Activated T-cell treated with anti-CD3 and anti-CD28 coated beads, Interleukin-2, amount 50 U/mL, for 1 hour (primary cell): ENCODE data around the gene MYORG.
"Not testable (repeated sequence)": the region's sequence is repeated elsewhere in the genome, so short reads cannot be mapped to it uniquely, and the experiment has no call there.

Experiments used
- DNase-seq: peaks from one replicate; pipeline ENCODE4 v3.0.0-alpha.2; 2020

The MYORG gene

DNA sequence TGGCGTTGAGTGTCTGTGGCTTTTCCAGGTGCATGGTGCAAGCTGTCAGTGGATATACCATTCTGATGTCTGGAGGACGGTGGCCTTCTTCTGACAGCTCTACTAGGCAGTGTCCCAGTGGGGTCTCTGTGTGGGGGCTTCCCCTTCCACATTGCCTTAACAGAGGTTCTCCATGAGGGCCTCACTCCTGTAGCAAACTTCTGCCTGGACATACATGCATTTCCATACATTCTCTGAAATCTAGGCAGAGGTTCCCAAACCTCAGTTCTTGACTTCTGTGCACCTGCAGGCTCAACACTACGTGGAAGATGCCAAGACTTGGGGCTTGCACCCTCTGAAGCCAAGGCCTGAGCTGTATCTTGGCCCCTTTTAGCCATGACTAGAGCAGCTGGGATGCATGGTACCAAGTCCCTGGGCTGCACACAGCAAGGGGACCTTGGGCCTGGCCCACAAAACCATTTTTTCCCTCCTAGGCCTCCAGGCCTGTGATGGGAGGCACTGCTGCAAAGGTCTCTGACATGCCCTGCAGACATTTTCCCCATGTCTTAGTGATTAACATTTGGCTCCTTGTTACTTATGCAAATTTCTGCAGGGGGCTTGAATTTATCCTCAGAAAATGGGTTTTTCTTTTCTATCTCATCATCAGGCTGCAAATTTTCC lies 8.8 kb downstream of the MYORG start:
- DNase-seq, result not testable (repeated sequence)

DNA sequence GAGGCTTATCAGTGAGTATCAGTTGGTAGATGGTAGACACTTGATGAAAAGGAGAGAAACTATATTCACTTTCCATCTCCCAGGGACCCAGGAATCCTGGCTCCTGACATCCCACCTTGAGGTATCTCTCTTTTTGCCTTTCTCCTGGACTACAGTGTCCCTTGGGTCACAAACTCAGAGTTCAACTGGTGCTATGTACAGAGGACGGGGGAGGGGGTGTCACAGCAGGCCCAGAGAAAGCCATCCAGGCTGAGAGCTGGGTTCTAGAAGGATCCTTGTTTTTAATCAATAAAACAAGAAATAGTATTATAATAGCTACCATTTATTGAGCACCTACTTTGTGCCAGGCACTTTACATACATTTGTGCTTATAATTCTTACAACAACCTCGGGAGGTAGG lies 10.3 kb downstream of the MYORG start:
- no peak for DNase-seq

DNA sequence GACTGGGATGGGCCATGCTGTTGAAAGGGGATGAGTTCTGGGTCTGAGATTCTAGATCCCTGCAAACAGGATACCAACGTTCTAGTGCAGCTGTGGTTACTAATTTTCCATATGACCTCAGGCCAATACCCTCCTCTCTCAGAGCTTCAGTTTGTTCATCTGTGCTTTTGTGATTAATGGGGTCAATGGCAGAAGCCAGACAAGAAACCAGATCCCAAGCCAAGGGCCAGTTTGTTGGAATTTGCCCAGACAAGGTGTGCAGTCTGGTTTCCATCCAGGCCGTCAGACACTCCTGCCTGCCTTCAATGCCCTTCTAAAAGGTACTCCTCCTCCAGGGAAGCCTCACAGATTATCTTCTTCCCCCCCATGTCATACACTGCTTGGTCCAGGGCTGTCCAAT lies 11.4 kb downstream of the MYORG start:
- DNase-seq, result no peak

DNA sequence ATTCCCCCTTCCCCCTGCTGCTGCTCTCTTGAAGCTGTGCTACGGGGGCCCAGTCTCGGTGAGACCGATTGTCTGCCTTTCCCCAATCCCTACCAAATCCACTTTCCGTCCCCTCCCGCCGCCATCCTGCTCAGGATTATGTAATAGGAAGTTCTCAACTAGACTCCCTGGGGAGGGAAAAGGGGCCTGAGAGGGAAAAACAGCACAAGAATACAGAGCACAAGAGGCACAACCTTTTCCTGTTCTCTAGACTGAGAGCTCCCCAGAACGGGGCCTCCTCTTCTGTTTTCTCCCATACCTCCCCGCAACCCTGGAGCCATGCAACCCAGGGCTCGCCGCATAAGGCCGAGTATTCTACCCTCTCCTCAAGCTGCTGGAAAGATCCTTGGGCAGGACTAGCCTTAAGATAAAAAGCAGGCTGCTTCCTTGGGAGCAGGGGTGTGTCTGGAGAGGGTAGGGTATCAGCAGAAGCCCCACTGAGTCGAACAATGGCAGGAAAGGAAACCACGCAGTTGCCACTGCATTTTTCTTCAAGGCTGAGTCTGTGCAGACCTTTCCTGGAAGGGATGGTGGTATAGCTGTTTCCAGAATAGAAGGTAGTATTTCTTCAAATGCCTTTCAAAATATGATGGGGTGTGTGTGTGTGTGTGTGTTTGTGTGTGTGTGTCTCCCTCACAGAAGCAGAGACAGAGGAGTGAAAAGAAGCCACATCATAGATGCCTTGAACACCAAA lies 12.9 kb downstream of the MYORG start:
- DNase-seq, result no peak

DNA sequence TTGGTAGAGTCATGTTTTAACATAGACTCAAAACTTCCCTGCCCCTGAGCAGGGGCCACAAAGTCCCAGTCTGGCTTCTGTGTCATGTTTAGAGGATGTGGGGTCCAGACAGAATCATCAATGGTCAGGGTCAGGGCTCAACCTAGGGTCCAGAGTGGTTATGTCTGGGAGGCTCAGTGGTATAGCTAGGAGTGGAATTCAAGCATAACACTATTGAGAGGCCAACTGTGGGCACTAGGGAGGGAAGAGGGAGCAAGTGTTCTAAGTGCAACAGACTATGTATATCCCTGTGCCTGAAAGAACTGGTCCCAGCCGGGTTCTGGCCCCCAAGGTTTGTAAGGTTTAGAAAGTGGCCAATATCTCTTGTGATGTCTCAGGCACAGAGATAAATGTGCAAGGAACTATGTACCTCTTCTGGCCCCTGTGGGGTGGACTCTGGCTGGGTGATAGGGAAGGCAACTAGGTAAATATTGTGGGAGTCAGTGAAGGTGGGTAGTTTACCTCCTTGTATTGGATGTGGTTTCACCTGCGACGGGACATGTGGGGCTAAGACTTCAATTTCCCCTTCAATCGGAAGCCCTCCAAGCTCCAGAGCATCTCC lies 14.0 kb downstream of the MYORG start:
- no peak for DNase-seq

DNA sequence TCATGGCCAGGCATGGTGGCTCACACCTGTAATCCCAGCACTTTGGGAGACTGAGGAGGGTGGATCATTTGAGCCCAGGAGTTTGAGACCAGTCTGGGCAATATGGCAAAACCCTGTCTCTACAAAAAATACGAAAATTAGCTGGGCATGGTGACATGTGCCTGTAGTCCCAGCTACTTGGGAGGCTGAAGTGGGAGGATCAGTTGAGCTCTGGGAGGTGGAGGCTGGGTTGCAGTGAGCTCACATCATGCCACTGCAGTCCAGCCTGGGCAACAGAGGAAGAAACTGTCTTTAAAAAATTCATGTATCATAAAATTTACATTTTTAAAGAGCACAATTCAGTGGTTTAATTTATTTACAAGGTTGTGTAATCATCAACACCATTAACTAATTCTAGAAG lies 23.7 kb downstream of the MYORG start:
- DNase-seq, result not testable (repeated sequence)

DNA sequence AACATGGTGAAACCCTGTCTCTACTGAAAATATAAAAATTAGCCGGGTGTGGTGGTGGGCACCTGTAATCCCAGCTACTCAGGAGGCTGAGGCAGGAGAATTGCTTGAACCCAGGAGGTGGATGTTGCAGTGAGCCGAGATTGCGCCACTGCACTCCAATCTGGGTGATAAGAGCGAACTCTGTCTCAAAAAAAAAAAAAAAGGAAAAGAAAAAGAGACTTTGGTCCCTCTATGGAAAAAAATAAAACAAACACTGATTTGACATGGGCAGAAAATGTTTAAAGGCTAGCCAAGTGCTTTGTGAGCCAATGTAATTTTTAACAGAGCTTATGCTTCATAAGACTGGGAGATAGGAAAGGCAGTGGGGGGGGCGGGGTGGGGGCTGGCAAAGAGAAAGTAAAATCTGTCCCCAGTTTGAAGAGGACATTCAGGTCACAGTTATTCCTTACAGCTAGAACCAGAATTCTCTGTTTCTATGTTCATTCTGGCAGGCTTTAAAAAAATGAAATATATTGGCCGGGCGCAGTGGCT lies 24.5 kb downstream of the MYORG start:
- DNase-seq, result not testable (repeated sequence)

DNA sequence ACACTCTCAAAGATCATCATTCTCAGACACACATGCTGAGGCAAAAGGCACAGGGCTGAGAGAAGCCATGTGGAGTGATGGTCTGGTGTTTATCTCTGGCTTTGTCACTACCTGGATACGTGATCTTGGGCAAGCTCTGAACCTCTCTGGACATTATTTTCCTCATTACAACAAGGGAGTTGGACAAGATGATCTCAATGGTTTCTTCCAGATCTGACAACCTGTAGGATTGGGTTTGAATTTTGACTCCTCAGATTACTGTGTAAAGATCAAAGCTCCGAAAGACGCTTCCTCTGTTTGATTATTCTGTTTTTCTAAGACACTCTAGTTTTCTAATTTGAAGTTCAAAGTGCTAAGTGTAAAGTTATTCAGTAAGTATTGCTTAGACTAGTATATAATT lies 27.4 kb downstream of the MYORG start:
- DNase-seq, result no peak

DNA sequence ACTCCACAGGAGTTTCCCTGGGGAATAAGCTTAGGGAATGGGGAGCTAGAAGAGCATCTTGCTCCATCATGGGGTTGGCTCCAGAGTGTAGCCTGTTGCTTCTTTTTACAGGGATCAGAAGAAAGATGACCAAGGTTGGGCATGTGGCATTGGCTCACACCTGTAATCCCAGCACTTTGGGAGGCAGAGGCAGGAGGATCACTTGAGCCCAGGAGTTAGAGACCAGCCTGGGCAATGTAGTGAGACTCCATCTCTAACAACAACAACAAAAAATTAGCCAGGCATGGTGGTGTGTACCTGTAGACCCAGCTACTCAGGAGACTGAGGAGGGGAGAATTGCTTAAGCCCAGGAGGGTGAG lies 28.9 kb downstream of the MYORG start:
- no peak for DNase-seq

DNA sequence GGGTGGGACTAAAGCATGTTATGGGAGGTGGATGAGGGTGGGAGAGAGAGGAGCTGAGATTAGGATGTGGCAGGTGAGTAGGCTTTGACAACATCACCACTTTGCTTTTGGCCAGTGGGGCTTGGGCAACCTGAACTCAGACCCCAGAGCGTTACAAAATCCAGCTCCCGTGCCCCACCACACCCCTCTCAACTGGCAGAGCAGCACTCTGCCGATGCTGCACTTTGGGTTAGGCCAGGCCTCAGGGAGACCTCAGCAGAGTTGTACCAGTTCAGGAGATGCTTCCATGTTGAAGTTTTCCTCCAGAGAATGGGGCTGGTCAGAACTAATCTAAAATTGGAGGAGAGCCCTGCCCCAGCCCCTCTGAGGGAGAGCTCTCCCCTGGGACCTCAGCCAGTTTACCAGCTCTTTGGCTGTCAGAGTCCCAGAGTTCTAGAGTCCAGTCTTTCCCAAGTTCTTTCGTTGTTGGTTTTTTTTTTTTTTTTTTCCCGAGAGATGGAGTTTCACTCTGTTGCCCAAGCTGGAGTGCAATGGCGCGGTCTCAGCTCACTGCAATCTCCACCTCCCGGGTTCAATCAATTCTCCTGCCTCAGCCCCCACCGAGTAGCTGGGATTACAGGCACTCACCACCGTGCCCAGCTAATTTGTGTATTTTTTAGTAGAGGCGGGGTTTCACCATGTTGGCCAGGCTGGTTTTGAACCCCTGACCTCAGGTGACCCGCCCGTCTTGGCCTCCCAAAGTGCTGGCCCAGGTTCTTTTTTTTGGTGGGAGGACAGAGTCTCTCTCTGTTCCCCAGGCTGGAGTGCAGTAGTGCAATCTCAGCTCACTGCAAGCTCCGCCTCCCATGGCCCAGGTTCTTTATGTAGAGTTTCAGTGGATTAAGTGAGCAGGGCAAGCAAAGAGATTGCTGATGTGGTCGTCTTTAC lies 29.6 kb downstream of the MYORG start:
- no peak for DNase-seq

DNA sequence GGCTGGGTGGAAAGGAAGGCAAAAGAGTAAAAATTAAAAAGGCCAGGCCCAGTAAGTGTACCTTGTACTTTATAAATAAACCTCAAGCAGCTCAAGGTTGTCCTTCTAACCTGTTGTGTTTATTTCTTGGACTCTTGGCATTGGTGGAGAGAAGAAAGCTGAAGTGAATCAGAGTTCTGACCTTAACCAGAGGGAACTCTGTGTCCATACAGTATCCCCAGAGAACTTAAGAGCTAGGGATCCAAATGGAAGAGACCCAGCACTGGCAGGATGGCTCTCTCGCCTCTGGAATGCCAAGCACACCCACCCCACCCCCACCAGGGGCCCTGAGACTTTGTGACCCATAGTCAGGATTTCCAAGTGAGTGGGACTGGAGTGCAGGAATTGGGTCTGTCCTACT lies 33.1 kb downstream of the MYORG start:
- DNase-seq, result no peak

DNA sequence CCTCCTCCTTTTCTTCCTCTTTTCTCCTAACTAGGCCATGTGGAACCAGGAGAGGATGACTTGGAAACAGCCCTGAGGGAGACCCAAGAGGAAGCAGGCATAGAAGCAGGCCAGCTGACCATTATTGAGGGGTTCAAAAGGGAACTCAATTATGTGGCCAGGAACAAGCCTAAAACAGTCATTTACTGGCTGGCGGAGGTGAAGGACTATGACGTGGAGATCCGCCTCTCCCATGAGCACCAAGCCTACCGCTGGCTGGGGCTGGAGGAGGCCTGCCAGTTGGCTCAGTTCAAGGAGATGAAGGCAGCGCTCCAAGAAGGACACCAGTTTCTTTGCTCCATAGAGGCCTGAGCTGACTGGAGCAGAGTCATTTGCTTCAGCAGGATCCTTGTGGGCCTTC lies 33.6 kb downstream of the MYORG start:
- DNase-seq, result no peak

DNA sequence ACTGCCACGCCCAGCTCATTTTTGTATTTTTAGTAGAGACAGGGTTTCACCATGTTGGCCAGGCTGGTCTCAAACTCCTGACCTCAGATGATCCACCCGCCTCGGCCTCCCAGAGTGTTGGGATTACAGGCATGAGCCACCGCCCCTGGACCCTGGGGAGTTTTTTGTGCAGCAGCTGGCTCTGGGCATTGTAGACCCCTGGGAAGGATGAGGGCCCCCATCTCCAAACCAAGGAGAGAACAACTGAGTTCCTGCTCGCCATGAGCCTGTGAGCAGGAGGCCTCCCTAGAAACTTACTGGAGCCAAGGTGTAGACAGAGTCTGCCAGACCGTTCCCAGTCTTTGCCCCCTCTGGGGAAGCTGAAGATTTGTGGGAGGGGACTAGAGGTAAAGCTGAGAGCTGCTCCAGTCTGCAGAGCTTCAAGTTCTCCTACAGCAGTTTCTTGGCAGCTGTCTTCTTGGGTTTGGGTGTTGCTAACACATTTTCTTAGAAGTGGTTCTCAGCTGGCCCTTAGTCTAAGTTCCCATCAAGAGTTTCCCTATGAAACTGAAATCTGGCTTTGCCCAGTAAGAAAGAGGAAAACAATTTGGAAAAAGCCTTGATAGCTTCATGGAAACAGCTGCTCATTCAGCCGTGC lies 34.9 kb downstream of the MYORG start:
- DNase-seq, result no peak

DNA sequence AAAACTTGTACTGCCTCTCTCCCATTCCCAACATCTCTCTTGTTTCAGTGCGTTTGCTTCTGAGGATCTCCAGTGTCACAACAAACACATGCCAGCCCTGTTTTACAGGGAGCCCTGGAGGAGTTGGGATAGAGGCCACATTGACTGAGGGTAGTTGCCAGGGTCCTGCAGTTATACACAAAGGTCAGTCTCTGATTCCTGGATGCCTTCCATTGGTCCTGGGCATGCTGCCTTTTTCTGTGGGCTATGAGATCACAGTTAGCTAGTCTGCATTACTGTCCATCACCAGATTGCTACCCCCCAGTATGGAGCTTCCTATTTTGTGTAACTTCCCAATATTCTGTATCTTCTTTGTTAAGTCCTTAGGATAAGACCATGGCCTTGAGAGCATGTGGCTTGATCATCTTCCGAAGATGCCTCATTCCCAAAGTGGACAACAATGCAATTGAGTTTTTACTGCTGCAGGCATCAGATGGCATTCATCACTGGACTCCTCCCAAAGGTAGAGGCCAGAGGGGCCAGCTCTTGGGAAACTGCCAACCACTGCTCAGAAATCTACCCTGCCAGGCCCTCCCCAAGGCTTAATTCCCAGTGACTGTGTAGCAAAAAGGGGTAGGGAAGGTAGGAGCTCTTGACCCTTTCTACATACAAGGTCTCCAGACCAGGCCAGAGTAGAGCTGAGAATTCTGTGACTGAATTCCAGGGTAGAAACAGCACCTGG lies 37.9 kb downstream of the MYORG start:
- DNase-seq, result no peak

DNA sequence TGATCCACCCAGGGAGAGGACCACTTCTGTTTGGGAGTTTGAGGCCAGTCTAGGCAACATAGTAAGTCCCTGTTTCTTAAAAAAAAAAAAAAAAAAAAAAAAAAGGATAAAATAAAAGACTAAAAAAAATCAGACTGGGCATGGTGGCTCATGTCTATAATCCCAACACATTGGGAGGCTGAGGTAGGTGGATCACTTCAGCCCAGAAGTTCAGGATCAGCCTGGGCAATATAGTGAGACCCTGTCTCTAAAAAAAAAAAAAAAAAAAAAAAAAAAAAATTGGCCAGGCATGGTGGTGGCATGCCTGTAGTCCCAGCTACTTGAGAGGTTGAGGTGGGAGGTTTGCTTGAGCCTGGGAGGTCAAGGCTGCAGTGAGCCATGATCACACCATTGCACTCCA lies 38.6 kb downstream of the MYORG start:
- DNase-seq, result not testable (repeated sequence)

DNA sequence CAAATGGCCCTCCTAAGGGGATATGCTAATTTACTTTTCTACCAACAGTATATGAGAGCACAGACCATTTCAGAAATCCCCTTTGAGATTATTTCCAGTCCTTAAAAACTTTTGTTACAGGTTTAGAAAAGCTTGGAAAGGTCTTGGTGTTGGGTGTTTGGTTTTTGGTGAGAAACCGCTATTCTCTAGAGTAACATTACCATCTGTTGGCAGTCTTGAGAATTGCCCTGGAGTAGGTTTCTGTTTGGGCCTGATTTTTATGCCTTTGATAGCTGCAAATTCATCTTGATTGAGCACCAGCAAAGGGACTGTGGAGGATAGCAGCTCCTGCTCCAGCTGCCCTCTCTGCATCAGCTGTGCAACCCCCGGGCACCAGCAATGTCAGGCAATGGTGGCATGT lies 39.3 kb downstream of the MYORG start:
- no peak for DNase-seq

DNA sequence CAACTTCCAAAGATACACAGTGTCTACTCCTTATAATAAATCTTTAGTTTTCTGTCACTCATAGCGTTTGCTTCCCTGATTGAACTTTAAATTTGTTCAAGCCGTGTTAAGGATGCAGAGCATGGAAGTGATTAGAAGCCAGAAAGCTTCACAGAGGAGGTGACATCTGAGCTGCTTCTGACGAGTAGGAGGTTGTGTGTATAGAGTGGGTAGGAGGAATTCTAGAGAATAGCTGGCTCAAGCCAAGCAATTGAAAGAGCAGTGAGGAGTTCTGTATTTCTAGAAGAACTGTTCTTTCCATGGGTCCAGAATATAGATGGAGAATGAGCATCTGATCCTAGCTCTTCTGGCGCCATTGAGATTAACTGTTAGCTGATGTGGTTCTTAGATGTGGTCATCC lies 41.3 kb downstream of the MYORG start:
- DNase-seq, result no peak

DNA sequence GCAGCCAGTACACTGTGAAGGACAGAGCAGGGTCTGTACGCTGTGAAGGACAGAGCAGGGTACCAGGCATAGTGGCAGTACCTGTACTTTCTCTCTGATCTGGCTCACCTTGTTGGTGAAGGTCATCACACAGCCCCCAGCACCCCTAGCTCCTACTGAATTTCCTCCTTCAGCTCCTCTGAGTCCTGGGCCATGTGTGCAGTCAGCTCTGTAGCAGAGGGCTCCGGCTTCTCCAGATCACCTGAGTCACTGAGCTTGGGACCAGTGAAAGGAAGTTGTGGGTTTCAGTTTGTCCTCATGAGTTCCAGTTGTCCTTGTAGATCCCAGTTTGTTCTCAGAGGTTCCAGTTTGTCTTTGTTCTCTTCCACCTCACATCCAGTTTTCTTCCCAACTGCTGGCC lies 41.8 kb downstream of the MYORG start:
- DNase-seq, result no peak

DNA sequence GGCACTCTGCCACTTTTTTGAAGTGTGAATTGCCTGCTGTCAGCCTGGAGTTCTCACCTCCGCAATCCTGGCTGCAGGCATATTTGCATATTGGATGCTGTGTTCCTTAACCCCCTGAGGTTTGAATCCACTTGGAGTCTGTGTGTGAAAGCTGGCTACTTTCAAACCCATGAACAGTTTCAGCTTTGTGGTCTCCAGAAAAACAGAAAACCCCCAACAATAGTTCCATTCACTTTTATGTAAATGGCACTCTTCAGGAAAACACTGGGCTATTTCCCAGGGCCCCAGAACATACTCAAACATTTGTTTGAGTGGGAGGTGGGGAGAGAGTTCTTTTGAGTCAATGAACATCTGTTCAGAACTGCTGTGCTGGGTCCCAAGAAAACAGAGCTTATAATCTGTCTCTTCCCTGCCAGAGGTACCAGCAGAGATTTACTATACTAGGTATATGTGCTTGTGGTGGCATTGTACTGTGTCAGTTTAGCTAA lies 42.3 kb downstream of the MYORG start:
- DNase-seq, result no peak

DNA sequence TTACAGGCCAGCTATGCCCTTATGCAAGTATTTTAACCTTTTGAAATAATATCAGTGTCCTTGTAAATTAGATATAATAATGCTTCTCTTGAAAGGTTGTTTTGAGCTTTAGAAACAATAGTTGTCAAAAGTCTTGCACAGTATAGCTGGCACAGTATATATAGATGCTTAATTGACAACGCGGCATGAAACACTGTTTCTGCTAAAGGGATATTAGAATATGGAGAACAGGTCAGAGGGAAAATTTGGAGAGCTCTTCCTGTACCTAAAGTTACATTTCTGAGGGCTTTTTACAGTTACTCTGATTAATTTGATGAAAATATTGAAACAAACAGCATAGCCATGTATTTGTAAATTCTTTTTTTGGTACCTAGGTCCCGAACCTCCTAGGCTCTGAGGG lies 42.9 kb downstream of the MYORG start:
- no peak for DNase-seq

DNA sequence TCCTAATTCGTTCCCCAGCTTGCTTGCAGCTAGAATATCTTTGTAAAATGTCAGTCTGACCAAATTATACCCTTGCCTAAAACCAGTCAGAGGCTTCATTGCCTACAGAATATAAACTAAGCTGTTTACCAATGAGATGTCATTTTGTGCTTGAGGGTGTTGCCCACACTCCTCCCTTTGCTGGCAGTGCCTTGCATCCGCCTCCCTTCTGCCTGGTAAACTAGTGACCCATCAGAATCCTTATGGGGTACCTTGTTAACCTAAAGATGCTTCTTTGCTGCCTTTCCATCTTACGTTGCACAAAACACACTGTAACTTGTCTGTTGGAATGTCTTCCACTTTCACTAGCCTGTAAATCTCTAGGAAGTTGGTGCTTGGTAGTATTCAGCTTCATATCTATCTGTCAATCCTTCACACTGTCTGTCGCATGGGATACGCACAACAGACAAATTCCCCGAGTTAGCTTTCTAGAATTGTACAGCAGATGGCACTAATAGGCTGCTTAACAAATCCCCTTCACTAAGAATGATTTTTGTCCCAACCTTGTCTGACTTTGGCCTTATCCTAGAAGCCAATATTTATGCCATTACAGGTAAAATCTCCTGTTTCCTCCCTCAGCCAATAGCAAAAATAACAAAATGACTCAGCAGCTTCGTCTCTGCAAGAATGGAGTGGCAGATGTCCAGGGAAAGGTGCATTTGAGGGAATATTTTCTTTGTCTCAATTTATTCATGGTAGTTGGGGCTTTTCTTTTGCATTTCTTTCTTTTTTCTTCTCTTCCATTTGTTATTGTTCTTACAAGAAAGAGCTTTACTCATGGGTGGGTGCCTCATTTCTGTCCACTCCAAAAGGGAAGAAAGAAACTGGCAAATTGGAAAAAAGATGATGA lies 44.4 kb downstream of the MYORG start:
- DNase-seq, result no peak
